HG03064 (cell line): Measurements from ENCODE around the gene DPYSL3.

Experiments used
- ATAC-seq: cut with Tn5 transposase; IDR thresholded peaks from one replicate; pipeline ENCODE4 v1.9.1; 2021; ENCODE audit warnings: low read depth; ENCODE audit not compliant: unreplicated experiment

The DPYSL3 gene

DNA sequence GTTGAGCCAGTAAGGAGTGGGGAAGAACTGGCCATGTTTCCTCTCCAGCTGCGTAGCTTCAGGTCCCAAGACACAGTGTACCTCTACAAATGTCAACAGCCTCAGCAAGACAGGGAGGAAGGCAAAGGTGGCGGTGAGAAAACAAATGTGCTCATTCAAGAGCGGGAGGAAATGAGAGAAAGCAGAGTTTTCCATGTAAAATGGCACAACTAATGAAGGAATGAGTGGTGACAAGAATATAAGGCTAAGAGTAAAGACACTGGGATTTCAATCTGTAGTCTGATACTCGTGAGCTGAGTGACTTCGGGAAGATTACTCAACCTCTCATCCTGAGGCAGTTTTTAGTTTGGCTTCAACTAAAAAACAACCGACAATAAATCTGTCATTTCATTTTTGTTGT, 67.6 kb downstream of the DPYSL3 start:
- no peak for ATAC-seq

DNA sequence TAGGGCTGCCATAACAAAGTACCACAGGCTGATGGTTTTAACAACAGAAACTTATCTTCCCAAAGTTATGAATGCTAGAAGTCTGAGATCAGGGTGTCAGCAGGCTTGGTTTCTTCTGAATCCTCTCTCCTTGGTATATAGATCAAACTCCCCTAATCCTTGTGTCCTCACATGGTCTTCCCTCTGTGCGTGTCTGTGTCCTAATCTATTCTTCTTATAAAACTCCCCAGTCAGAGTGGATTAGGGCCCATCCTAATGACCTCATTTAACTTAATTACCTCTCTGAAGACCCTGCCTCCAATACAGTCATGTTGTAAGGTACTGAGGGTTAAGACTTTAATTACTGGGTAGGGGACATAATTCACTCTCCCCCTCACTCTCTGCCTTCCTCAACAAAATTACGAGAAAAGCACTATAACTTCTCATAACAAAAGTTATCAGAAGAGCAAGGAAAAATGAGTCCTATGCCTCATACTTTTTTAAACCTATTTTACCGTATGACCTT, 68.6 kb downstream of the DPYSL3 start:
- no peak for ATAC-seq

DNA sequence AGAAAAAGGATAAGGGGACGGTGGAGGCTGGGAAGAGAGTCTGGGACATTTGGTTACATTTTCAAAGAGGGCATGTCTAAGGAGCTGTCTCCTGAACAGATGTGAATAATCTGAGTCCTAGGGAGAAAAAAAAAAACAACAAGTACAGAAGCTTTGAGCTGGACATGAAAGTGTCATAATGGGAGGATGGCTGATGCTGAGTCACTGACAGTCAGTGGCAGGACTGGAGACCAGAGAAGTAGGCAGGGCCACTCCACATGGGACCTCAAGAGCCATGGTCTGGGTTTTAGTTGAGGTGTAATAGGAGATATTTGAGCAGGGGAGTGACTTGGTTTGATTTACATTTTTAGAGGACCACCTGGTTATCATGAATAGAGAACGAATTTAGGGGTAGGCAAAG, 70.6 kb downstream of the DPYSL3 start:
- no peak for ATAC-seq

DNA sequence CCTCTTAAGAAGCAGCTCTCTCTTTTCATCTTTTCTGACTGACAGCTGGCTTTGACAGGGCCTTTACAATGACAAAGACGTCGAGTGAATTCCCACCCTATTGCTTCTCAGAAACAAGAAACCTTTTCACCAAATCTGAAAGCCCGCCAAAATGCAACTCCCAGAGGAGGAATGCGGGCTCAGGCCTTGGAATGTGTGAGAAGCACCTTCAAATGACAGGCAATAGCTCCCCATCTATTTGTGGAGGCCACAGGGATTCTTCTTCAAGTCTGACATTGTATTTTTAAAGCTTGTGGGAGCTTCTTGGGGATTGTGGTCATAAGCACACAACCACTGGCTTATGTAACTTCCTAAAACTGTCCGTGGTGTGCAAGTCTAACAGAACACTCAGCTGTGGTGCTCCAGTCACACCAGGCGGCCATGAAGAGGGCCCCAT, 72.7 kb downstream of the DPYSL3 start:
- no peak for ATAC-seq

DNA sequence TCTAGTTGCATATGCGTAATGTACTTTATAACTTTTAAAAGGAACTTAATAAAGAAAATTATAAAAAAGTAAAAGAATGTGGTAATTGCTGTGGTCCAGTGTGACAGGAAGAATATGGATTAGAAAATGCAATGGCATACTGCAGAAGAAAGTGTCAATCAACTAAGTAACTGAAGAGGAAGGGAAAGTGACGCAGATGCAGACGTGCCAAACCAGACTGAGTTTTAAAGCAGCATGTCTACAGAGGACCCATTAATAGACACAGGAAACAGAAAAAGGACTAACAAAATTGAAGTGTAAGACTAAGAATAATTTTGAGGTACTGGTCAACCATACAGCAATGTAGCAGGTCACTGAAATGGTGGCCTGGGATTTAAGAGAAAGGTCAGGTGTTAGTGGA, 73.3 kb downstream of the DPYSL3 start:
- ATAC-seq: no peak

DNA sequence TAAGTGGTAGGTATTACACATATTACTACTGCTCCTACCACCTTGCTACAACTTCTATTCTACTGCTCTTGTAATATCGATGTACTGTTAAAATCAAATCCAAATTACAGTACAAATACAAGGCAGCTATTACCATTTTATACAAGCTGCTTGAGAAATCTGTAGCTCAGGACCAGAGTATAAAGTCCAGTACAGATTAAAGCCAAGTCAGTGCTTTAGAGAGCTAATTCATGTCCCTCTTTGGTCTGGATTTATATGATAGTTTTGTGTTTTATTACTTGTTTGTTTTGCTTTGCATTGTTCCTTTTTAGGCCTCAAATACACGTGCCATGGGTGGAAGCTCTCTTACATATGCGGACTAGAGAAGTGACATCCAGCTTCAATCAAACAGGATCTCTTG, 75.8 kb downstream of the DPYSL3 start:
- no peak for ATAC-seq

DNA sequence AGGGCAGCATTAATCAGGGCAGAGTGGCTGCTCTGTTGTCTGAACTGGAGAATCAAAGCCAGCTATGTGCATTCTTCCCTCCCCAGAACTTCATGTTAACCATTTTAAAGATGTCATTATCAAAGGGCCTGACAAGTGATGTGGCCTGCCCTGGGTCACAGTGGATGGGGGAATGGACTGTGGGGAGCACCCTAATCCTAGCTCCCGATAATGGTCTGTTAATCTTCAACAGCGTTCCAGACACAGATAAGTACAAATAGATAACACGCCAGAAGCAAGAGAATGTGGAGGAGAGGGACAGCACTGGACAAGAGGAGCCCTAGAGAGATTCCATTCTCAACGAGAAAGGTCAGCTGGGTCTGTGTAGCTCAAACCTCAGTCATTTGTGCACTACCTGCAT, 77.5 kb downstream of the DPYSL3 start:
- no peak for ATAC-seq

DNA sequence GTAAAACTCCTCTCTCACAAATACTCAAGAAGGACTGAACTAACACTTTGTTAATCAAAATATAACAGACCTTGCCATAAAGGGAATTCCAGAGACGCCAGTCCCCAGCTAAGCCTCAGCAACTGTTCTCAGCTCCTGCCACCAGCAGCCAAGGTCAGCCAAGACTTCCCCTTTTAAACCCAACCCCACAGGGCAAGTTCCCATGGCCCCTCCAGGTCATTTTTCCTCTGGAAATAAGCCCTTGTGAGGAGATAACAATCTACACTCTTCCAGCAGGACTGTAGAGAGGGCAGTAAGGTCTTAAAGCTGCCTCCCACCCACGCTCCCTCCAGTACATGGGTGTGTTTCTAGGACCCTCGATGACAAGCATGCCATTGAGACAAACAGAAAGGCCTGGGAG, 78.3 kb downstream of the DPYSL3 start:
- ATAC-seq: no peak

DNA sequence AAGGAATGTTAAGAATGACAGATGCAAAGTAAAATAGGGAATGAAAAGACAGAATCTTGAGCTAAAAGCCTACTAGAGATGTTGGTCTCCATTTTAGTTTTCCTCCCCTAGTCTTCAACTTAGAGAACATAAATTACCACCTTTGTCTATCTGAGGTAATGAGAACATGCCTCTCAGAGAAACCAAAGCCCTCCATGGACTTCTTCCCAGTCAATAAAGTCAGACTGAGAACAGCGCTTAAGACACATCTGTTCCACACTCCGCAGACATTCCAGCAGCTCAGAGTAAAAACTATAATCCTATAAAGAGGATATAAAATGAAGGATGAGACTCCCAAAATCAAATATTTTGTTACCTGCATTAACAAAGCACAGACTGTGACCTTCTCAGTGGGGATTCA, 79.2 kb downstream of the DPYSL3 start:
- ATAC-seq: no peak

DNA sequence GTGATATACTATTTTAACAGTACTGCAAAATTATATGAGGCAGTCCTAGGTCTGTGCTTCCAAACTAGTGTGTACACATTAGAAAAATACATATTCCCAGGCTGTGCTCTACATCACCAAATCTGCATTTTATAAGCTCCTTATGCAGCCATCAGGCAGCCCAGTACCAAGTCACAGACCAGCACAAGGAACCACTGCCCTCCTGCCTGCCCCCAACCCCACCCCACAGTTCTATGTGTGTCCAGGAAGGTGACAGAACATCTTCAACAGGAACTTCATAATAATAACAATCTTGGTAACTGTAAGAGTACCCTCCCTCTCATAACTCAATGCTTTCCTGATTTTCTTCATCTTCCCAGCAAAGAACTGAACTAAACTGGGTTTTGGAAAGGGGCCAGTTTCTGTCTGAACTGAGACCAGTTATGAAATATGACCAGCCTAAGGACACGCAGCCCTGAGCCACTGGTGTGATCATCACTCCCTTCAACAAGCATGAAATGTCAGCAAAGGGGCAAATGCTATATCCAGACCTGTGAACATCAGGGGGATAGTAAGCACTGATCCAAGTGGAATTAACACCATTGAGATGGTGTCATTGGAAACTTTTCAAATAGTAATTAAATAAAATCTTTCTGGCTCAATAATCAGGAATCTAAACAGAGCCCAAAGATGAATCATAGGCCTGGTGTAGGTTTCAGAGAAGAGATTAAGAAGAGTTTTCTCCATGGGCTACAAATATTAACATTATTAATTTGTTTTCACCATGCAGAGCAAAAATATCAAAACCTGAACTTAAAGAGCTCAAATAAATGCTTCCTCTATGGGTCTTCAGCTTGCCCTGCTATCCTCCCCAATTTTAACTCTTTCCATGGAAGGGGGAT, 82.1 kb downstream of the DPYSL3 start:
- ATAC-seq: no peak

DNA sequence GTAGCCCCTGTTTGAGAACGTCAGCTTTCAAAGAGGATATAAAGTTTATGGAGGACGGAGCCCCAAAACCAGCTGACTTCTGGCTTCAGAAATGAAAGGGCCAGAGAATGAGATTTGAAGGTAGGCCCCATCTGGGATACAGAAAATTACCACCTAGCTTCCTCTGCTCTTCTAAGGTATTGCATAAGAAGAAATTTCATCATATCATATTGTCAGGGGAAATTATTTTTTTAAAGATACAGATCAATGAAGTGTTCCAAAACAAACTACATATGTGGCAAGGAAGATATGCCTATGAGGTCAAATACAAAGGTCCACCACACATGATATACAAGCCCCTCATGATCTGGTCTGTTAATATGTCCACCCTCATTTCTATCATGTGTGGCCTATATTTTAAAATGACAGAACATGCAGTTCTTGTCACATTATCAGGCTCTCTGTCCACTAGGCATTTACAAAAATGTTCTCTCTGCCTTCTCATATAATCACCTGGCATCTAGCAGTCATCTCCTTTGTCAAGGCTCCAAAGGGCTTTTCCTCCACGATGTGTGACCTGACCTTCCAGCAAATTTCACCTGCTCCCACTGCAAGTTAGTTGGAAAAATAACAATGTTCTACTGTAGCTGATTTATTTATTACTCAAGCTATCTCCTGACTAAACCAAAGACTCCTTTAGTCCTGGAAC, 83.1 kb downstream of the DPYSL3 start:
- no peak for ATAC-seq

DNA sequence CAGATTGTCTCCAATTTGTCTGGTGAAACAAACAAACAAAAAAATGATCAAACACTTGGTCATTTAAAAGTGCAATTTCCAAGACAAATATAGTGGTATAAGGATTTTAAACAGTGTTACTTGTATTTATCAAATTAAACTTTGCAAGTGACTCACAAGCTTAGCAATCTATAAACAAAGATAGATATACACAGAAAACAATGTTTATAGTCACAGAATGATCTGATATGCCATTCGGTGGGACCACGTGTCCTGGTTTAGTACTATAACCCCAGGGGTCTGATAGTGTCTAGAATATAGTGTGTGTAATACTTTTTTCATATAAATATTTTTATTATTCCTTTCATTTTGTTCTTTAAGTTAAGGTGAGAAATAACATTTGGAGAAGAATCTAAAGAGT, 91.3 kb downstream of the DPYSL3 start:
- no peak for ATAC-seq

DNA sequence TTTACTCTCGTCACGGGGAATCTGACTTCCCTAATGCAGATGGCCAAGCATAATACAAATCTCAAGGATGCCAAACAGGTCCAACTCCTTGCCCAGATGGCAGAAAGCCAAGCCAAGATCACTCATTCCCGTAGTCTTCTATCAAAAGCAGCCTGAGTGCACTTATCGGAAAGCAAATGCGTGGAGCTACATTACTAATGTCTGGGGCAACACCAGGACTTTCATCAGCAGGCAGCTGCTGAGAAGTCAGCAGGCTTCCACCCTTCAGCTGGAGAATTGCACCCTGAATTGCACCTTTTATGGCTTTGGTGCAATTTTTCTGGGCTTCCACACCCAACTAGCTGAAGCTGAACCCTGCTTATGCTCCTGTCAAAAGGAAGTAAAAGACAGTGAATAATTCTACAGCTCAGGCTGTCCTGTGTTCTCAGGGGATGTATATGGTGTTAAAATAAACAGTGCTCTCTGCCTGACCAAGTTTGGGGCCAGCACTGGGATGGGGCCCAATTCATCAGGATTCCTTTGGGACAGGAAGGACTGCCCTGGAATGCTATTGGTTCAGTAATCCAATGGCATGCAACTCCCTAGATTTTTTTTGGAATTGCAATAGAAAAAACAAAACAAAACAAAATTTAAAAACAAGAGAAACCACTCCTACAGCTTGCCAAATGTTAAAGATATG, 92.6 kb downstream of the DPYSL3 start:
- no peak for ATAC-seq

DNA sequence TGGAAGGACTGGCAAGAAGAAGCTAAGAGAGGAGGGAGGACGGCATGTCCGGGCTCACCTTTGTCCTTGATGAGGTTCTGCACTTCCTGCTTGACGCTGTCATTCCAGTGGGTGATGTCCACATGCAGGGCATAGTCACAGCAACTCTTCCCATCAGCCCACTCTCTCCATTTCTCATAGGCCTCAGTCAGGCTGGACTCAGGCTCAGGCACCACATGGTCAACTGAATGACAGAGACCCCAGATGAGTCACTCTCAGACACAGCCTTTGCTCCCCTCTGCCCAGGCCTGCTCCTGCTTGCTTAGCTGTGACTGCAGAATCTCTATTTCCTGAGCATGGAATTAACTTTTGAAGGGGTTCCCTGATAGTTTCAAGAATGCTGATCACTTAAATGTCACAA, 94.2 kb downstream of the DPYSL3 start:
- no peak for ATAC-seq

DNA sequence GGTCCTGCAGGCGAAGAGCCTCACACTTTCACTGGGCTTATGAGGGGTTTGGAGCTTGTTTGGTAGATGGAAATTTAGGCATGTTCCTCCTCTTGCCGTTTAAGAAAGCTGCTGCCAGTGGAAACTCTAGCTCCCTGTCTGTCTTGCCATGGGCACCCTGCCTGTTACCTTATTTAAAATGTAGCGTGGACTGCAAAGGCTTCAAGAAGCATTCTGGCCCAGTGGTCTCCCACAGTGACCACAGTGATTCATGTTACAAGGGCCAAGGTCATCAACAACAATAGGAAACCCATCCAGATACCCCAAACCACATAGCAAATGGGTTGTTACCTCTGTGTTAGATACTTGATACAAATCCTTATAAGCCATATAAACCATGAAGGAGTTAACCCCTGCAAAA, 96.6 kb downstream of the DPYSL3 start:
- ATAC-seq: no peak

DNA sequence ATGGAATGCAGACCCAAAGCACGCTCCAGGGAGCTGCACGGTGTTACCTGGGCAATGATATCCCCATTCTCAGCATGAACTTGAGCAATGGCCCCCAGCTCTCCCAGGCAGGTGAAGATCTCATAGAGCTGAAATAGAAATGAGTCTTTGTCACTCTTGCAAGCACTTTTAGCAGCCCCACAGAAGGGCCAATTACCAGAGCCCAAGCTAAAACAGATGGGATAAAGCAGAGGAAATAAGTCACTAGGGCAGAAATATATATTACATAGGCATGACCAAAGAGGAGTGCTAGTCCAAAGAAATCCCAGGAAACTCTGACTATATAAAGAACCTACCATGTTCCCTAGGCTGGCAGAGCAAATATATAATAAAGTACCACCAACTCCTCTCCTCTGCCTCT, 97.3 kb downstream of the DPYSL3 start:
- no peak for ATAC-seq

DNA sequence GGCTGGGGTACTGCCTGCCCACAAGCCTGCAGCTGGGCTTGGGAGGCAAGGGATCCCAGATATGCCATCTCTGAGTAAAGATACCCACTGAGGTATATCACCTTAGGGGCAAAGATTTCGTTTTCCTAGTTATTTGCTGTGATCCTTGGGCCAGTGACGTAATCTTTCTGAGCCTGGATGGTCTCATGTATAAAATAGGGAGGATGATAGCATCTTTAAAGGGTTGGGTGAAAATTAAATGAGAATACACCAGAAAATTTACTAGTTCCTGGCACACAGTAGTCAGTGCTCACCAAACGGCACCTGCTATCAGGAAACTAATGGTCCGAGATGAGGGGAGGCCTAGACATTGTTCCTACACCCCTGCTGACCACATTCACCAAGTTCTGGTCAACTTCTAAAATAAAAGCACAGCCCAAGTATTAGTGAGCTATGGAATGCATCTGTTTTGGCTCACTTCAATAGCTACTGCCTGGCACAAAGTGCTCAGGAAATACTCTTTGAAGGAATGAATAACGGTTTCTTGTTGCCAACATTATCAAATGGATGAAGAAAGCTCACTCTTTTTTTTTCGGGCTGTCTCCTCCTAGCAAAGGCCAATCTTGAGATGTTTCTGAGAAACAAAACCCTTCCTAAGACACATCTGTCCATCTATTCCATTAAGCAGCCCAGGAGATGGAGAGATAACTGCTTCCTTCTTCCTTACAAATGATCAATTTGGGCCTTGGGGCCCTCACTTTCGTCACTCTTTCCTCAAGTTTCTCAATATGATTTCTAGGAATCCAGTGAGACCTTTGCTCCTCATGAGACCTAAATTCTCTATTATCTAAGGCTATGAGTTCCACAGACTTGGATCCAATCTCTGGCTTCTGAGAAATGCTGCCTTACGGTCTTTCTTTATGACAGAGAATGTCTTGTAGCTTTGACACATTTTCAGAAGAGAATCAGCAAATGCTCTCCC, 98.2 kb downstream of the DPYSL3 start:
- no peak for ATAC-seq

DNA sequence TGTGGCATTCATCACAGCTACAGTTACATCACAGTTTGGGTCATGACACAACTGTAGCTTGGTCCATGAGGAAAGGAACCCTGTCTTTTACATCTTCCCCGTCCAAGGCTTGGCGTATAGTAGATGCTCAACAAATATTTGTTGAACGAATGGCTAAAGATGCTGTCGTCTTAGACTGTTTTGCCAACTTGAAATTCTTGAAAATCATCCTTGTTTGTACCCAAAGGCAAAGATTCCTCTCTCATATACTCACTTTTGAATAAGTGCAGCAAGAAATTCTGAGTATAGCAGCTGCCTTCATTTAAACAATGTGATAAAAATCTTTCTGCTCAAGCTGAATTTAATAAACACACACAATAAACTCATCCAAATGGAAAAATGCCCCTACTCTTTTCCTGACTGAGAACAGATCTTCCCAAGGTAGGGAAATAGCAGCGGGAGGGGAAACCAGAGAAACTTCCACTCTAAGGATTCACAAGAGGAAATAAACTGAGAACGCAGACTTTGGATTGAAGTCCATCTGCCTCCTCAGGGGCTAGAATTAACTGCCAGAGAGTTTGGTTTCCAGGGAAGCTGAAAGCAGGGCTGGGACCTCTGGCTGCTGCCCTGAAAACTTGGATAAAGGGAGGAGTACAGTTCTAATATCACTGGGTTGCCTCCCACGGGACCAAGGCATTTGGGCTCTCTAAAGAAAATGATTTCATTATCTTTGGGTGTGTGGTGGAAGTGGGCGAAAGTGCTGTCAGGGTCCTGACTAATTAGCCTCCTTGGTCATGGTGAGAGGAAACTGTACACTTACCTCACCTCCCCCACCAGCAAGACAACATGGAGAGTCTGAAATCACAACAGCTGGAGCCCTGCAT, 99.1 kb downstream of the DPYSL3 start:
- ATAC-seq: no peak

DNA sequence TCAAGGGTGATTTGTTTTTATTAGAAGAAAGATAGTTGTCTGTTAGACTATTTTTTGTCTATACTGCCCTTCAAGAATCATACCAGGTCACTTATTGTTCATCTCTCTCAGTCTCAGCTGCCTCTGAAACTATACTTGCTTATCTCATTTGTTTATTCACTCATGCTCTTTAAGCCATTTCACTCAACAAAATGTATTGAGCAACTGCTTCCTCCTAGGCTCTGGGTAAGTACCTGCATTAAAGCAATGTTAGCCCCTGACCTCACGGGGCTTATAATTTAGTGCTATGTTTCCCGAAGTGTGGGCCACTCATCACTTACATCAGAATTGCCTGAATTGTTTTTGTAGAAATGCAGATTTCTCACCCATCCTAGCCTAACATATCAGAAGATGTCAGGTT, 100.9 kb downstream of the DPYSL3 start:
- ATAC-seq: no peak
